DMS79 treated with DMSO at 0.1 percent for 48 hours (cell line): ENCODE measurements around the gene OOEP.

ENCODE experiments used
- DNase-seq: peaks from one replicate; lab custom pipeline; 2025; lab: John Stamatoyannopoulos, UW

OOEP gene

DNA sequence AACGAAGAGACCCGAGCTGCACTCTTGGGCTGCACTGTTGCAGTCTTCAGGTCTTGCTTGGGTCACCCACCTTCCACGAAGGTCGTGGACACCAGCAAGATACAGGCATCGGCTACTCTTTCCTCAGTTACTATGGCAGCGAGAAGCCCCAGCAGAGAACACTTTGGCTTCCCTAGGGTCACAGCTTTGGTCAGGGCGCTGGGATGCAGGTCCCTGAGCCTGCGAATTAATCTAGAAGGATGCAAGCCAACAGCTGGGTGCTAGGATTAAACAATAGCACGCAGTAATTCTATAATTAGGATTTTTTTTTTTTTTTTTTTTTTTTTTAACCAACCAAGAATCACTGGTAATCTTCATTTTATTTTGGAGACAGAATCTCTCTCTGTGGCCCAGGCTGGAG is 5.1 kb downstream of the OOEP start:
- no peak for DNase-seq

DNA sequence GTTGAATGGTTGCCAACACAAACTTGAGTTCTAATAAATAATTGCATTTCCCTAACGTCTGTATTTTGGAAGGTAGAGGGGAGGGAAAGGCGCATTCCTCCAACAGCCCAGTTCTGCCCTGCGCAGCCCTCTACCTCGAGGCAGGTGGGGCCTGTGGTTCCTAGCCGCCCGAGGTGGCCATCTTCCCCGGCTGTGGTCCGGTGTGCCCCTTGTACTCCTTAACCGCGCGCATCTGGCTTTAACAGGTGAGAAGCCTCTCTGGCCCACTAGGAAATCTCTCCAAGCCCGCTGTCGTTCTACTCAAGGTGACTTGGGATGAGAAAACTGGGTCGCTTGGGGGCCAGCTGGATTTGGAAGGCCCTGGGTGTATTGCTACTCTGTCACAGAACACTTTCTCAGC is 5.6 kb downstream of the OOEP start:
- no peak for DNase-seq

DNA sequence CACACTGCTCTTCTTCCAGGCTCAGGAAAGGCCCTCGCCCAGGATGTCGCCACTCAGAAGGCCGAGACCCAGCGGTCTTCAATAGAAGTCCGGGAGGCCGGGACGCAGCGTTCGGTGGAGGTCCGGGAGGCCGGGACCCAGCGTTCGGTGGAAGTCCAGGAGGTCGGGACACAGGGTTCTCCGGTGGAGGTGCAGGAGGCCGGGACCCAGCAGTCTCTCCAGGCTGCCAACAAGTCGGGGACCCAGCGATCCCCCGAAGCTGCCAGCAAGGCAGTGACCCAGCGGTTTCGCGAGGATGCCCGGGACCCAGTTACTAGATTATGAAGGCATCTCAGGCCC is 6.2 kb downstream of the OOEP start:
- DNase-seq: no peak

DNA sequence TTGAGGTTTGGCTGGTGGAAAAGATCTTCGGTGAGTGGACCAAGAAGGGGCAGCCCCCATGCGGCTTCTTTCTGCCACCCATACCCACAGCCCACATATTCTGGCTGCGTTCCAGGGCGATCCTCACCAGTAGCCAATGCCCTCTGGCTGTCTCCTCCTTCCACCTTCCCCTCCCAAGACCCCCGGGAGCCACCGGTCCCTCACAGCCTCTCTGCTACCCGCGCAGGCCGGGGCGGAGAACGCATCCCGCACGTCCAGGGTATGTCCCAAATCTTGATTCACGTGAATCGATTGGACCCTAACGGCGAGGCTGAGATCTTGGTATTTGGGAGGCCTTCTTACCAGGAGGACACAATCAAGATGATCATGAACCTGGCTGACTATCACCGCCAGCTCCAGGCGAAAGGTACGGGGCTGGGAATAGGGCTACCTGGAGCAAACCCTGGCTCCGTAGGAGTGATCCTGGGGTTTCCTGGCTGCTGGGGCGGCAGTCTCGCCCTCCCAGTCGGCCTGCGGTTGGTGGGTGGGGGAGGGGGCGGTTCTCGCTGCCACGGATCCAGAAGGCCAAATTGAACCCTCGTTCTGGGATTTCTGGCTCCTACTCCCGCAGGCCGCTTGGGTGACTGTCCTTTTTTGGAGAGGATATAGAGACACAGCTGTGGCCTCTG is 6.7 kb downstream of the OOEP start:
- DNase-seq: no peak

DNA sequence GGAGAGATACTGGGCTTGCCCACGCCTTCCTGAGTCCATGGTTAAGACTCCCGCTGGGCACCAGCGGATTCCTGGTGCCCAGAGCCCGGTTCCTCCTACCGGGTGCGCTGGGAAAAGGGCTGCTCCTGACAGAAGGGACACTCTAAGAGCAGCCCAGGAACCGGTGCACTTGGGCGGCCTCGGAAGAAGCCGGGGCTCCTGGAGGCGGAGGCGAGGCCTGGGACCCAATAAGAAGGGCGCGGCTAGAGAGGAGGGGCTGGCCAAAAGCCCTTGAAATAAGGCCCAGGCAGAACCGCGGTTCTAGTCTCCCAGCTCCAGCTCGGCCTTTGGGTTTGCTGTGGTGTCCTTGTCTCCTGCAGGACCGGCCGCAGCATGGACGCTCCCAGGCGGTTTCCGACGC is 7.3 kb downstream of the OOEP start, which contains the start of gene KHDC3L:
Gene KHDC3L (plus strand): TSS at position 301 of the 400 bp plus-strand sequence. CDS start 72 bp downstream, at position 373.
- DNase-seq: no peak

DNA sequence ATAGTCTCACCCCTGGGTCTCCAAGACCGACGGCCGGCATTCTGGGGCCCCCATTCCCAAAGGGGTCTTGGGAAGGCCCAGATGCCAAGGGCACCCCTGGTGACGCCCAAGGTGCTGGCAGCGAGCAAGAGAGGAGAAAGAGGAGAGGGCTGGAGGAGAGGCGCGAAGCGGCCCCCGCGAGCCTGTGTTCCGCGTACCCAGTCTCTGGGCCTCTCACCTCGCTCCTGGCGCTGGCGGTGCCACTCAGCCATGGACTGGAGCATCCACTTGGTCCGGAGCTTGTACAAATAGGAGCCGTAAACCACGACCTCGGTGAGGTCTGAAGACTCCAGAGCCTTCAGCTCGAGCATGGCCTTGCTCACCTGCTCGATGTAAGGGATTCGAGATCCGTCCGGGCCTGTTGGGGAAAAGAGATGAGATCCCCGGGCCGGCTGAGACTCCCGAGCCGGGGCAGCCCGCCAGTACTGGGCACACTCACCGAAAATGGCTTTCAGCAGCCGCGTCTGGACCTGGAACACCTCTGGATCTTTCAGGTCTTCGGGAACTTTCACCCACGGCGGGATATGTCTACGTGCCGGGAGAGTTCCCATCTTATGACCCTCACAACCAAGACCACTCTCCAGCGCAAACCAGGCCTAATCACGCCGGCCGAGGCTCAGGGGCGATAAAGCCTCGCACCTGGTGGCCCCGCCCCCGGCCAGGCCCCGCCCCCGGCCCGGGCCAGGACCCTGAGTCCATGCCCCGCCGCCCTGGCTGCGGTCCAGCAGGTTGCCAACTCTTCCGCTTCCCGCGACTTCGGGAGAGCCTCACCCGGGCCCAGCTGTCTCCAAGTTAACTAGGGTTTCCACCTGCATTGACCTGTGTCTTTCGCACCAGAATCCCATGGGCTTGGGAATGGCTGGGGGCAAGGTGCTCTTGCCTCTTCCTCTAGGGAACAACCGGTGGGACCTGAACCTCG is 15.8 kb downstream of the OOEP start, which contains the start of gene DPPA5:
Gene DPPA5 (minus strand): TSS at position 641 of the 958 bp plus-strand sequence. CDS start 51 bp downstream, at position 590.
- DNase-seq: no peak

DNA sequence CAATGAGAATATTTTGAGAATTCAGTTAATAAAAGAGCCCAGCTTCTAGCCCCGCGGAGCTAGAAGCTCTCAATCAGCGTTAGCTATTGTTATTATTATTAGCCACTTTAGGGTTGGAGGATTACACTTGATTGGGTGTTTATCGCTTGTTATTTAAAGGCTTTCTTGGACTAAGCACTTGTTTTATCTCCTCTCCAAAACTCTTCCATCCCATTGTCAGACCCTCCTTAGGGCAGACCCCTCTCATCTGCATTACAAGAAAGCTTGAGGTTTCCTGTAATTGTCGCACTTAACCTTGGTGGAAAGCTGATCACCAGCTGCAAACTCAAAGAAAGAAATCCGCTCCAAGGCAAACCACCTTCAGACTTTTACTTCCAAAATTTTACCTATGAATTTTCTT is 20.4 kb downstream of the OOEP start:
- no peak for DNase-seq

DNA sequence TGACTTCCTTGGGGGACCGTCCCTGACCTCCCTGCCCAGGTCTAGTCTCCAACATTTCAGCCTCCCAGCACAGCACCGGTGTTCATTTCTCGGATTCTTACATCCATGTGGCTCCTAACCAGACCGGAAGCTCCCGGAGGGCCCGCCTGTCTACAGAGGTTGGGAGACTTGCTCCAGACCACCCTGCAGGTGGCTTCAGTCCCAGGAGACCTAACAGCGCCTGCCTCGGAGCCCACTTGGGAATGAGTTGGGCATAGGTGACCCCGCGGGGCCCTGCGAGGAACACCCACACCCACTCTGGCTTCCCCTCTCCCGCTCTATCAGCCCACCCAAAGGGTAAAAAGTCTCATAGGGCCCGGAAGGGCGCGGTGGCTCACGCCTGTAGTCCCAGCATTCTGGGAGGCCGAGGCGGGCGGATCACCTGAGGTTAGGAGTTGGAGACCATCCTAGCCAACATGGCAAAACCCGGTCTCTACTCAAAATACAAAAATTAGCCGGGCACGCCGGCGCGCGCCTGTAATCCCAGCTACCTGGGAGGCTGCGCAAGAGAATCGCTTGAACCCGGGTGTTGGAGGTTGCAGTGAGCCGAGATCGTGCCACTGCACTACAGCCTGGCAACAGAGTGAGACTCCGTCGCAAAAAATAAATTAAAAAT is 21.0 kb downstream of the OOEP start:
- no peak for DNase-seq

DNA sequence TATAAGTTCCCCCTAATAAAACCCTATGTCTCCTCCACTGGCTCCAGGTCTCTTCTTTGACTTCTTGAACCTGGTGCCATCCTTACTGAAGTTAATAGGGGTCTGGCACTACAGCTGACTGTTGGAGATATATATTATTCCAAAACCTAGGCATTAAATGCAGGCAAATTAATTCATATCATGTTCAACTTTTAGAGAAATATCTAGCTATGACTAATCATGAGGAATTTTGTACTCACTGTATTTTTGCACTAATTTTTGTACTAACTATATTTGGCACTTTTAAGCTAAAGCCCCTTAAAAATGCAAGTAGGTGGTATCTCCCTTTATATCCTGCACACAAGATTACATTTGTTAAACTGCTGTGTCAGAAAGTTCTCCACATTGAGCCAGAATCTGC is 26.5 kb downstream of the OOEP start:
- no peak for DNase-seq

DNA sequence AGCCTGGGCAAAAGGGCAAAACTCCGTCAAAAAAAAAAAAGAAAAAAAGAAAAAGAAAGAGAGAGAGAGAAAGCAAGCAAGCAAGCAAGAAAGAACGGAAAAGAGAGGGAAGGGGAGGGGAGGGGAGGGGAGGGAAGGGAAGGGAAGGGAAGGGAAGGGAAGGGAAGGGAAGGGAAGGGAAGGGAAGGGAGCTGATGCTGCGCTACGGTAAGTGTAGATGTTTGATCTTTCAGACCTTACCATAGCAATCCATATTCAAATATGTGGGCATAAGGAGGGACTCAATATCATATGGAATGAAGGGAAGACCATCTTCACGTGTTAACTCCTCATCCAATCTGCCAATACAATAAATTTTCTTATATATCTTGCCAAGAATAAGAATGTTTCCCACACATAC is 27.5 kb downstream of the OOEP start:
- DNase-seq: no peak

DNA sequence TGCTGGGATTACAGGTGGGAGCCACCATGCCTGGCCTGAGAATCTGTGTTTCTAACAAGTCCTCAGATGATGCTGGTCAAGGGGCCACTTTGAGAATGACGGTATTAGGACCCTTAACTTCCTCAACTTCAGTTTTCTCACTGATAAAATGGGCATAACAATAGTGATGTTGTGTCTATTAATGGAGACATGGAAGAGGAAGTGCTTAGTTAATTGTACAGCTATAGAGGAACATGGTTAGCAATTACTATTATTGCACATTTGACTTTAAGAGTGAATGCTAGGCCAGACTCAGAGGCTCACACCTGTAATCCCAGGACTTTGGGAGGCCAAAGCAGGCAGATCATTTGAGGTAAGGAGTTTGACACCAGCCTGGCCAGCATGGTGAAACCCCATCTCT is 28.4 kb downstream of the OOEP start:
- DNase-seq: no peak

DNA sequence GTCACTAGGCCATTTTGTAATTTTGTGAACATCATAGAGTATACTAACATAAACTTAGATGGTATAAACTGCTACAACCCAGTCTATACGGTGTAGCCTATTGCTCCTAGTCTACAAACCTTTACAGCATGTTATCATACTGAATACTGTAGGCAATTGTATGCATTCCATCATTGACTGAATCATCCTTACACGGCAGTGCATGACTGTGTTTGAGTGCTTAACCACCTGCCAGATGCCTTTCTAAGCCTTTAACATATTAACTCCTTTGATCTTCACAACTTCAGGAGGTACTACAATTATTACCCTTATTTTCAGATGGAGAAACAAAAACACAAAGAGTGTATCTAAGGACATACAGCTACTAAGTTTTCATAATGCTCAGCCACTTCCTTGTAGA is 29.6 kb downstream of the OOEP start:
- DNase-seq: no peak

DNA sequence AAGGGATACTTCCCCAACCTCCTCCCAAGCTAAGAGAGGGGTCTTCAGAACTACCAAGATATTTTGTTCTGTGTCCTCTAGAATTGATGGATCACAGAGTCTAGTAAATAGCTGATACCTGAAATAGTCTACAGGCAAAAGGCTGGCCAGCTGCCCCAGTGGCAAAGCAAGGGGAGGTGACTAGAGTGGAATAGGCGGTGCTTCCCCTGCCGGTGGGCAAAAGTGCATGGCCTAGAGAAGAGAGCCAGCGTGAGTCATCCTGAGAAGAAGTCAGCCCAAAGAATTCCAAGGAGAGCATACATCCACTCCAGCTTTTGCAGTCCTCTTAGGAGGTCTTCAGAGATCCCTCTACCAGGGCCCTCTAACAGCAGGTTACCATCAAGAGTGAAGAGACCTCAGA is 30.4 kb downstream of the OOEP start:
- no peak for DNase-seq

DNA sequence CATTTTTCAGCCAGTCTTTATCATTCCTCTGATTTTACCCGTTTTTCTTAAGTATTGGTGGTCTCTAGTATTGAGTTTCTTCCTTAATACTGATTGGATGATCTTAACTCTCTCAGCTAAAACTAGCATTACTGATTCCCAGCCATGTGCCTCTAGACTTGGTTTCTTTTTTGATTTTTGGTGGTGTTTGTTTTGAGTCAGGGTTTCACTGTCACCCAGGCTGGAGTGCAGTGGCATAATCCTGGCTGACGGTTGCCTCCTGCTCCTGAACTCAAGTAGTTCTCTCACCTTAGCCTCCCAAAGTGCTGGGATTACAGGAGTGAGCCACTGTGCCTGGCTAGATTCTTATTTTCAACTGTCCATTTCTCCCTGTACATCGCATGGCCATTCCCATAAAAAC is 40.5 kb downstream of the OOEP start:
- DNase-seq: no peak

DNA sequence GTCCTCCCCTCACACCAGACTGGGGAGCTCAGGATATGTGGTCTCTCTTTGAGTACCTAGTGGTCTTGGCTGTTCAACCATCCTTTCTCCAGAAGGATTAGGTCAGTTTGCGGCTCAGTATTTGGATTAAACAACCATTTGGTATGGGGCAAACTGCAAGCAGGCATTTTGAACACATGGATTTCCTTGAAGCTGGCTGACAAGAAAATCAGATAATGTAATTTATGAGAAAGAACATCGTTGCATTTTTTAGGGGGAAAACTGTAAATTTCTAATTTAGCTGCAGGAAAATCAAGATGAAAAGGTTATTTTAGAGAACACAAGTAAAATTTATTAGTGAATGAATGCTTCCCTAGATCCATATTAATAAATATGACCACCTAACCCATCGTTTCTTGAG is 40.9 kb downstream of the OOEP start:
- DNase-seq: no peak

DNA sequence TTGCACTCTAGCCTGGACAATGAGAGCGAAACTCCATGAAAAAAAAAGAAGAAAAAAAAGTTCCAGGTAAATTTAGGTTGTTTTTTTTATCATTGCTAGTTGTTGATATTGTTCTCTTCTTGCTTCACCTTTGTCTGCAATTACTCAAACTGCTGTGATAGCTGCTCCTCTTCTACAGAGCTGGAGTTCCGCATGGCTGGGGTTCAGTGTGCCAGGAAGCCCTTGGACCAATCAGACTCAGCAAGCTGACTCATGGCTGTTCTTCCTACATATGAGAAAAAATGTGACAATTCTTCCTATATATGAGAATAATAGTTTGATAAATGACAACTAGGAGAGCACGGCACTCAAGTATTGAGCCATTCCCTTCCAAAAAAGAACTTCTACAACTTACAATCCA is 44.0 kb downstream of the OOEP start:
- no peak for DNase-seq

DNA sequence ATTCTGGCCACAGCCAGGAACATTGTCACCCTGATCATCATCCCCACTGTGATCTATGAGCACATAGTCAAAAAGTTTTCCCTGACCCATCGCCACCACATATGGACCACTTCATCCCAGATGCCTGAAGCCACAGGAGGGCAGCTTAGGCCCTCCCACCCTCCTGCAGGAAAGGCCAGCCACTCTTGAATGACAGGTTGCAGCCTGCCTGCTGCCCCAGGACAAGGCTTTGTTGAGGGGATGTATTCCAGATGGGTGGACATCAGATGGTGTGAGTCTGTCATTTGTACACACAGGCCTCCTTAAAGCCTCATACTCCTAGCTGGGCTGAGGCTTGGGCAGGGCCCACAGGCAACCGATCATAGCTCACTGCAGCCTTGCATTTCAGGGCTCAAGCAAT is 46.4 kb downstream of the OOEP start:
- DNase-seq: no peak
